Measurements from ENCODE around the gene ZNF23.

The ZNF23 gene

GRCh38 chr16:71453036-71453435 is 9.0 kb downstream of the ZNF23 start:
- no peak for ATAC-seq

GRCh38 chr16:71449020-71449419 is 13.0 kb downstream of the ZNF23 start:
- no peak for ATAC-seq
- TF ChIP-seq ZNF8 (CRISPR knock-in tag; IDR thresholded peaks at IDR 0.05): no peak

More at GRCh38 chr16:71453036-71453435, 9.0 kb downstream of the ZNF23 start:
- TF ChIP-seq RARB (CRISPR knock-in tag; IDR thresholded peaks at IDR 0.05) (no peak), ZC3H10 (CRISPR knock-in tag; IDR thresholded peaks at IDR 0.05) (no peak), CREB5 (CRISPR knock-in tag; IDR thresholded peaks at IDR 0.05; ENCODE audit: low read depth) (no peak), ZNF8 (CRISPR knock-in tag; IDR thresholded peaks at IDR 0.05) (no peak), GLIS3 (CRISPR knock-in tag; IDR thresholded peaks at IDR 0.05) (no peak), ISL1 (CRISPR knock-in tag; IDR thresholded peaks at IDR 0.05) (no peak), POU6F1 (CRISPR knock-in tag; IDR thresholded peaks at IDR 0.05; ENCODE audit: borderline replicate concordance, low read depth) (no peak), ZNF70 (CRISPR knock-in tag; IDR thresholded peaks at IDR 0.05) (no peak), TSHZ2 (CRISPR knock-in tag; IDR thresholded peaks at IDR 0.05) (no peak), OSR1 (CRISPR knock-in tag; IDR thresholded peaks at IDR 0.05) (no peak), CSRNP3 (CRISPR knock-in tag; IDR thresholded peaks at IDR 0.05) (no peak), PPARA (CRISPR knock-in tag; IDR thresholded peaks at IDR 0.05; ENCODE audit: borderline replicate concordance) (no peak), ZFP30 (CRISPR knock-in tag; IDR thresholded peaks at IDR 0.05) (no peak), ARNTL (CRISPR knock-in tag; IDR thresholded peaks at IDR 0.05; ENCODE audit: borderline replicate concordance, low read depth) (no peak), BACH2 (CRISPR knock-in tag; IDR thresholded peaks at IDR 0.05; ENCODE audit: borderline replicate concordance) (no peak), ZNF565 (CRISPR knock-in tag; conservative IDR thresholded peaks at IDR 0.05; ENCODE audit: low read depth) (no peak), PATZ1 (CRISPR knock-in tag; IDR thresholded peaks at IDR 0.05; ENCODE audit: borderline replicate concordance) (no peak)

- no peak for ATAC-seq
- TF ChIP-seq ZNF70 (CRISPR knock-in tag; IDR thresholded peaks at IDR 0.05) (no peak), RARB (CRISPR knock-in tag; IDR thresholded peaks at IDR 0.05) (no peak), PATZ1 (CRISPR knock-in tag; IDR thresholded peaks at IDR 0.05; ENCODE audit: borderline replicate concordance) (no peak), BACH2 (CRISPR knock-in tag; IDR thresholded peaks at IDR 0.05; ENCODE audit: borderline replicate concordance) (no peak), CSRNP3 (CRISPR knock-in tag; IDR thresholded peaks at IDR 0.05) (no peak), TCF4 (CRISPR knock-in tag; IDR thresholded peaks at IDR 0.05; ENCODE audit: borderline replicate concordance) (no peak), GLIS3 (CRISPR knock-in tag; IDR thresholded peaks at IDR 0.05) (no peak), ZFP3 (CRISPR knock-in tag; IDR thresholded peaks at IDR 0.05) (no peak), TSHZ2 (CRISPR knock-in tag; IDR thresholded peaks at IDR 0.05) (no peak), ARNTL (CRISPR knock-in tag; IDR thresholded peaks at IDR 0.05; ENCODE audit: borderline replicate concordance, low read depth) (no peak), SNAI2 (CRISPR knock-in tag; IDR thresholded peaks at IDR 0.05) (no peak), TOX (CRISPR knock-in tag; IDR thresholded peaks at IDR 0.05; ENCODE audit: borderline replicate concordance) (no peak), ZNF8 (CRISPR knock-in tag; IDR thresholded peaks at IDR 0.05) (no peak)
These were observed 13.7 kb downstream of the ZNF23 start for GRCh38 chr16:71448274-71448866.

Measured in SK-N-SH treated with all-trans-retinoic acid at 6 μM for 48 hours (cell line).